Effector memory CD4-positive, alpha-beta T cell (primary cell): Measurements from ENCODE around the gene KIF26A.

Source experiments
- DNase-seq, 3 donors: peaks; one replicate each; pipeline ENCODE4 v3.0.0-alpha.2; 2020
- H3K27ac ChIP-seq: 2 replicates; pipeline ENCODE4 v1.7.0; 2013; ENCODE audit warnings: mild to moderate bottlenecking, low read length, moderate library complexity; ENCODE audit not compliant: insufficient read depth, poor library complexity, severe bottlenecking
- H3K27me3 ChIP-seq: replicated peaks from 2 replicates; pipeline ENCODE4 v1.7.0; 2013; ENCODE audit warnings: mild to moderate bottlenecking, low read length; ENCODE audit not compliant: insufficient read depth, control insufficient read depth, poor library complexity, severe bottlenecking
- H3K36me3 ChIP-seq: 2 replicates; pipeline ENCODE4 v1.7.0; 2013; ENCODE audit warnings: mild to moderate bottlenecking, low read length, moderate library complexity; ENCODE audit not compliant: control insufficient read depth, insufficient read depth
- H3K4me1 ChIP-seq: 2 replicates; pipeline ENCODE4 v1.7.0; 2013; ENCODE audit warnings: low read length, mild to moderate bottlenecking; ENCODE audit not compliant: control insufficient read depth, insufficient read depth, poor library complexity, severe bottlenecking
- H3K4me3 ChIP-seq: 2 replicates; pipeline ENCODE4 v1.7.0; 2013; ENCODE audit warnings: low read length, low read depth, mild to moderate bottlenecking; ENCODE audit not compliant: insufficient read depth, poor library complexity, severe bottlenecking
- H3K9me3 ChIP-seq: 2 replicates; pipeline ENCODE4 v1.7.0; 2013; ENCODE audit warnings: mild to moderate bottlenecking, low read length, moderate library complexity; ENCODE audit not compliant: control insufficient read depth

The KIF26A gene

GRCh38 chr14:104217486-104218360, 79.3 kb downstream of the KIF26A start:
- Histone ChIP-seq H3K27me3 (peaks cover 4% of the 10 kb centered on the region), H3K4me3 (no peak overlapping the region), H3K27ac (no peak overlapping the region), H3K9me3 (no peaks in the 10 kb centered on the region), H3K4me1 (no peaks in the 10 kb centered on the region), H3K36me3 (no peaks in the 10 kb centered on the region)
- DNase-seq, result no peak

GRCh38 chr14:104218361-104219180, 80.2 kb downstream of the KIF26A start:
- DNase-seq, result no peak
- H3K36me3 ChIP-seq, result no peaks in the 10 kb centered on the region
- peaks cover 7% of the 10 kb centered on the region for H3K27me3 ChIP-seq
- no peak overlapping the region for H3K27ac ChIP-seq
- H3K4me1 ChIP-seq, result no peaks in the 10 kb centered on the region
- no peak overlapping the region for H3K4me3 ChIP-seq
- no peaks in the 10 kb centered on the region for H3K9me3 ChIP-seq

DNA sequence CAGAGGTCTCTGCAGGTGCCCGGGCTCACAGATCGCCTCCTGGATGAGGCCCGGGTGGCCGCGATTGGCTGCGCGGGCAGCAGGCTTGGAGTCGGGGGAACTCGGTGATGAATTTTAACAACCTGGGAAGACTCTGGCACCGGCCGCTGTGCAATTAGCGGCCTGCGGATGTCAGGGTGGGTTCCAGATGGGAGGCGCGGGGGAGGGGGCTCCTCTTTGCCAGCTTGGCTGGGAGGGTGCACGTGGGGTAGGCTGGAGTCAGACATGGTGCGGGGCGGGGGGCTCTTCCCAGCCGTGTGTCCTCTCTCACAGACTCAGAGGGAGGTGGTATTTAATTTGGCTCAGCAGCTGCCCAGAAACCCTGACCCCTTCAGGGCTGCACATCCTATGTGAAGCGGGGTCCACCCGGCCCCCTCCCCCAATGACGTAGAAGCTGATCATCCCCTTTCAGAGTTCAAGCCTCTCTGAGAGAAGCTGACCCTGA, 81.4 kb downstream of the KIF26A start:
- Histone ChIP-seq H3K4me3 (no peak overlapping the region), H3K9me3 (no peaks in the 10 kb centered on the region), H3K4me1 (no peaks in the 10 kb centered on the region), H3K27ac (no peak overlapping the region), H3K36me3 (no peaks in the 10 kb centered on the region), H3K27me3 (peaks cover 11% of the 10 kb centered on the region)
- no peak for DNase-seq

DNA sequence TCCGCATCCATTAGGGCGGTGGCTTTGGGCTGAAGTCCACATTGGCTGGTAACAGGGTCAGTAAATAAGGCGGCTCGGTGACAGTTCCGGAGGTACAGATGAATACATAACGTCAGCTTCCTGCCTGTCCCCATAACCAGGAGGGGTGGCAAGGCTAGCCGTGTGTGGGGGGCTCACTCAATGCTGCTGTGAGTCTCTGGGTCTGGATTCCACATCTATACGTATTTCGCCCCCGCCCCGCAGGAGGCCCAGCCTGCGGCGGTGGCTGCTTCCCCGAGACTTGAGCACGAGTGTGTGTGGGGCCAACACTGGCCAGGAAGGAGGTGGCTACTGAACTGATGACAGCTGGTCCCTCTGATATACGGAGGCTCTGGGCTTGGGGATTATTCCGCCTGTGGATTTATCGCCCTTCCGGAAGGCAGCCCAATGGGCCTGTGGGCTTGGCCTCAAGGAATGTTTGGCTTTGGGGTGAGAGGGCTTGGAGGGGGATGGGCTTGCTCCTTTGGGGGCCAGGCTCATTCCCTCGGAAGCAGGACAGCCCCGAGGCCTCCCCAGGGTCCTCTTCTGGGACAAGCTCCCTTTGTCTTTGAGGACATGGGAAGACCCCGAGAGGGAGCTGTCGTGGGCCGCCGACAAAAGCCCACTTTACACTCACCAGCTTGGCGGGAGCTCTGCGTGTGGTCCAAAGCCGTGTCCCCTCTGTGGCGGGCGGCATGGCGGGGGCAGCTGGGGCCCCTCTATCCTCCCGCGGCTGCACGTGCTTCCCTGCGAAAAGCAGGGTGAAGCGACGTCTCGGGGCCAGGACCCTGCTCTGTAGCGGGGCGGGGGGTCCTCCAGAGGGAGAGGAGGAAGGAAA, 82.1 kb downstream of the KIF26A start:
- Histone ChIP-seq H3K9me3 (no peaks in the 10 kb centered on the region), H3K27me3 (peaks cover 11% of the 10 kb centered on the region), H3K4me3 (no peak overlapping the region), H3K36me3 (no peaks in the 10 kb centered on the region), H3K4me1 (no peaks in the 10 kb centered on the region), H3K27ac (no peak overlapping the region)
- no peak for DNase-seq

- no peak overlapping the region for H3K27ac ChIP-seq
- no peaks in the 10 kb centered on the region for H3K9me3 ChIP-seq
- DNase-seq, result no peak
- peaks cover 11% of the 10 kb centered on the region for H3K27me3 ChIP-seq
- H3K4me1 ChIP-seq, result no peaks in the 10 kb centered on the region
- no peaks in the 10 kb centered on the region for H3K36me3 ChIP-seq
- H3K4me3 ChIP-seq, result no peak overlapping the region
Observed at GRCh38 chr14:104221071-104221625, 82.8 kb downstream of the KIF26A start.

DNA sequence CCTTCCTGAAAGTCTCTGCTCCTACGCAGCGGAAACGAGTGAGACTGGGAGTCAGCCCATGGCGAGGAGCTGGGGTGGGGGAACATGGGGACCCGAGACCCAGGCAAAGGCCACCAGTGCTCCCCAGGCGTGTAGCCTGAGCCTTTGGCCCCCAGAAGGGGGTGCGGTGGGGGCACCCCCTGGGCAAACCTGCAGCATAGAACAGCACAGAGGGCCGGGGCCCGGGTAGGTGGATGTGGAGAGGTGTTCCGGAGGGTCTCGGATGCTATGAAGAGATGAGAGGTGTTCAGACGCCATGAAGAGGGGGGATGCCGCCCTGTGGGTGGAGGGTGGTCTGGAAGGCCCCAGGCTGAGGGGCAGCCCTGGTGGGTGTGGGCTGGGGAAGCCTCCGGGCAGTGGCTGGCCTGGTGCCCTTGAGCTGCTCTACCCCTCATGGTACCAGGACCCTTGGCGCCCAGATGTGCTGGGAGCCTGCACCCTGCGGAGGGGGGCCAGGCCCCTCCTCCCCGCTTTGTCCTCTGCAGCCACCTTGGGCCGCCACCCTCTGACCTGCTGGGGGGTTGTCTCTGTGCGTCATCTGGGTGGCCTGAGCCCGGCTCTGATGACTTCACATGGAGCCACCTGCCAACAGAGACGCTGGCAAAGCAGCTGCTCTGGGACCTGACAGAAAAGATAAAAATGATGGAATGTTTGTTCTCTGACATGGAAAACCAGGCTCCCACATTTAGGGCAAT, 83.4 kb downstream of the KIF26A start:
- DNase-seq, result no peak
- Histone ChIP-seq H3K36me3 (no peaks in the 10 kb centered on the region), H3K4me1 (no peaks in the 10 kb centered on the region), H3K27me3 (peaks cover 11% of the 10 kb centered on the region), H3K9me3 (no peaks in the 10 kb centered on the region), H3K27ac (no peak overlapping the region), H3K4me3 (no peak overlapping the region)

- H3K4me3 ChIP-seq, result no peak overlapping the region
- H3K4me1 ChIP-seq, result no peaks in the 10 kb centered on the region
Observed at GRCh38 chr14:104222396-104223036, 84.1 kb downstream of the KIF26A start.

GRCh38 chr14:104223101-104224041, 85.0 kb downstream of the KIF26A start:
- Histone ChIP-seq H3K36me3 (no peaks in the 10 kb centered on the region), H3K27ac (no peak overlapping the region), H3K4me3 (no peak overlapping the region), H3K9me3 (no peaks in the 10 kb centered on the region), H3K27me3 (peaks cover 11% of the 10 kb centered on the region), H3K4me1 (no peaks in the 10 kb centered on the region)
- DNase-seq, result no peak

More at GRCh38 chr14:104222396-104223036, 84.1 kb downstream of the KIF26A start:
- no peak overlapping the region for H3K27ac ChIP-seq
- H3K27me3 ChIP-seq, result peaks cover 11% of the 10 kb centered on the region
- no peaks in the 10 kb centered on the region for H3K9me3 ChIP-seq
- DNase-seq, result no peak
- H3K36me3 ChIP-seq, result no peaks in the 10 kb centered on the region
